ENCODE results near the gene SERHL2. TPM values are rescaled to one million over a fixed set of nuclear protein-coding genes. Genes with fewer than 3 reads are reported as not detected.

The SERHL2 gene
- total and polyA plus RNA-seq, 12 donors, result 1.1 to 11.6 (median 5.6) TPM

DNA sequence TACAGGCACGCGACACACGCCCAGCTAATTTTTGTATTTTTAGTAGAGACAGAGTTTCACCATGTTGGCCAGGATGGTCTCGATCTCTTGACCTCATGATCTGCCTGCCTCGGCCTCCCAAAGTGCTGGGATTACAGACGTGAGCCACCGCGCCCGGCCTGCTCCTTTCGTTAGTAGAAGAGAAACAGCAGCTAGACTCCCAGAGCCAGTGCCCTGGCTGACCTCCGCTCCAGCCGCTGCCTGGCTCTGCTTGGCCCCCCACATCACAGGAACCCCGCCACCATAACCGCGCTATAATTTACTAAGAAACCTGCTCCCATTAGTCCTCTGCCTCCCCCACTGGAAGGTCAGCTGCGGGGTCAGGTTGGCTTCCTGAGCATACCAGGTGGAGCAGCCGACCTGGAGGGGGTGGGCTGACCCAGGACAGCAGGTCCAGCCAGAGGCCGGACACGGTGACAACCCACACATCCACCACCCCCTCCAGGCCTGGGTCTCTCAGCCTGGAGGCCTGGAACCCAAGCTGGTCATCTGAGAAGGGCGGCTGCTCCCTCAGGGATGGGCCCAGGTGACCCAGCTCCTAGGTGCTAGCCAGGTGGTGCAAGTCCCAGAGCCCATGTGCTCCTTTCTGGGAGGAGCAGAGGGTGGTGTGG, 68.4 kb downstream of the SERHL2 start:
- WGBS, 4 donors, result 86 to 91% (median 89%) methylated on average over 12 to 20 of the region's 20 CpGs
- peak overlapping the region in 2 of 5 donors; percentile 66 to 82 for H3K27ac ChIP-seq

DNA sequence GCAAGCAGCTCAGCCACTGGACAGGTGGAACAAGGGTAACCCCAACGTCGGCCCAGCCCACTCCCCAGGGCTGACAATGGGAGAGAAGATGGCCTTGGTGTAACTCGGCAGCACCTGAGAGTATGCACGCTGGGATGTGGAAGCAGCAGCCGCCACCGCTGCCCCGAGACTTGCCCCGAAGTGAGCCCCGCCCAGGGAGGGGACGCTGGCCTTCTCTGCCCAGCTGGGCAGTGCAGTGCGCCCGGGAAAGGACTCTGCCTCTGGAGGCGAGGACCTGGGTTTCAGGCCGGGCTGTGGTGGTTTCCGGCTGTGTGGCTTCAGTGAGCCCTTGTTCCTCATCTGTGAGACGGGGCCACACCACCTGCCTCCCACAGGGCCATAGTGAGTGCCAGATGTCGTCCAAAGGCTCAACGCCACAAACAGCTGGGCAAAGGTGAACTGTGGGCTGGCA, 69.6 kb downstream of the SERHL2 start:
- peak overlapping the region in 1 of 5 donors; percentile 10 for H3K27ac ChIP-seq
- intact Hi-C loops (cut with DNase I), result no loop called here

More for the DNA sequence above, 68.4 kb downstream of the SERHL2 start:
- H3K4me3 ChIP-seq, result no peak overlapping the region
- H3K27me3 ChIP-seq, result no peaks in the 10 kb centered on the region
- peak in 1 of 7 donors; percentile 20 for DNase-seq
- intact Hi-C loops (cut with DNase I), result no loop called here
- no peaks in the 10 kb centered on the region for H3K9me3 ChIP-seq (replicated peaks in 1 of 3)
- TF ChIP-seq, protein P1, sequence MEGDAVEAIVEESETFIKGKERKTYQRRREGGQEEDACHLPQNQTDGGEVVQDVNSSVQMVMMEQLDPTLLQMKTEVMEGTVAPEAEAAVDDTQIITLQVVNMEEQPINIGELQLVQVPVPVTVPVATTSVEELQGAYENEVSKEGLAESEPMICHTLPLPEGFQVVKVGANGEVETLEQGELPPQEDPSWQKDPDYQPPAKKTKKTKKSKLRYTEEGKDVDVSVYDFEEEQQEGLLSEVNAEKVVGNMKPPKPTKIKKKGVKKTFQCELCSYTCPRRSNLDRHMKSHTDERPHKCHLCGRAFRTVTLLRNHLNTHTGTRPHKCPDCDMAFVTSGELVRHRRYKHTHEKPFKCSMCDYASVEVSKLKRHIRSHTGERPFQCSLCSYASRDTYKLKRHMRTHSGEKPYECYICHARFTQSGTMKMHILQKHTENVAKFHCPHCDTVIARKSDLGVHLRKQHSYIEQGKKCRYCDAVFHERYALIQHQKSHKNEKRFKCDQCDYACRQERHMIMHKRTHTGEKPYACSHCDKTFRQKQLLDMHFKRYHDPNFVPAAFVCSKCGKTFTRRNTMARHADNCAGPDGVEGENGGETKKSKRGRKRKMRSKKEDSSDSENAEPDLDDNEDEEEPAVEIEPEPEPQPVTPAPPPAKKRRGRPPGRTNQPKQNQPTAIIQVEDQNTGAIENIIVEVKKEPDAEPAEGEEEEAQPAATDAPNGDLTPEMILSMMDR (IDR thresholded peaks at IDR 0.05), result no peak
- TF ChIP-seq POLR2A (IDR thresholded peaks at IDR 0.05), result no peak
- peaks cover 6 to 14% of the 10 kb centered on the region in 2 donors for H3K4me1 ChIP-seq (replicated peaks in 1 of 2)
- H3K36me3 ChIP-seq (replicated peaks in 1 of 2), result peaks cover 0 to 60% of the 10 kb centered on the region in 2 donors

More for the DNA sequence above, 69.6 kb downstream of the SERHL2 start:
- TF ChIP-seq, protein P1 (IDR thresholded peaks at IDR 0.05), result no peak
- no peak for TF ChIP-seq POLR2A (IDR thresholded peaks at IDR 0.05)
- no peaks in the 10 kb centered on the region for H3K27me3 ChIP-seq
- no peak overlapping the region for H3K4me3 ChIP-seq
- DNase-seq, result peak in 2 of 7 donors; percentile 11 to 22
- peaks cover 6 to 14% of the 10 kb centered on the region in 2 donors for H3K4me1 ChIP-seq (replicated peaks in 1 of 2)
- 81 to 91% (median 82%) methylated on average over 9 to 18 of the region's 18 CpGs for WGBS, 4 donors
- no peaks in the 10 kb centered on the region for H3K9me3 ChIP-seq (replicated peaks in 1 of 3)
- peaks cover 0 to 72% of the 10 kb centered on the region in 2 donors for H3K36me3 ChIP-seq (replicated peaks in 1 of 2)

Small RNAs within 50 kb of the gene (small RNA-seq; reads per million reads assigned to genes)
- gene RN7SKP80, result 0 reads per million in 2 donors
- gene RNU6-513P, result 0 reads per million in 2 donors

Other genes with a start within 250 kb of the SERHL2 start
- 10 to 100 TPM in 2 of 9 donors, 1 to 10 TPM in 6, under 1 TPM in 1; 0.44 to 11.2 (median 8.5) TPM for gene NFAM1, start 121.6 kb upstream of the SERHL2 start, total RNA-seq
- 1 to 10 TPM in 2 of 3 donors, under 1 TPM in 1; 0.88 to 3.1 (median 1.1) TPM for gene NFAM1, start 121.6 kb upstream of the SERHL2 start, polyA plus RNA-seq
- 10 to 100 TPM; 24.0 to 53.9 (median 38.9) TPM for gene RRP7A, start 34.2 kb upstream of the SERHL2 start, total RNA-seq
- gene RRP7A, start 34.2 kb upstream of the SERHL2 start, polyA plus RNA-seq, result 10 to 100 TPM; 10.3 to 34.9 (median 28.7) TPM
- gene POLDIP3, start 60.9 kb downstream of the SERHL2 start, total RNA-seq, result 10 to 100 TPM; 32.1 to 80.2 (median 46.7) TPM
- 10 to 100 TPM; 18.7 to 66.1 (median 24.1) TPM for gene POLDIP3, start 60.9 kb downstream of the SERHL2 start, polyA plus RNA-seq
- gene ATP5MGL, start 86.6 kb downstream of the SERHL2 start, total RNA-seq, result under 1 TPM in 5 of 9 donors, not detected in 4; 0.31 to 0.86 (median 0.71) TPM
- gene ATP5MGL, start 86.6 kb downstream of the SERHL2 start, polyA plus RNA-seq, result not detected
- 100 to 1,000 TPM; 187 to 578 (median 271) TPM for gene CYB5R3, start 95.4 kb downstream of the SERHL2 start, total RNA-seq
- gene CYB5R3, start 95.4 kb downstream of the SERHL2 start, polyA plus RNA-seq, result 100 to 1,000 TPM; 101 to 313 (median 201) TPM
- 10 to 100 TPM in 7 of 9 donors, 1 to 10 TPM in 2; 1.9 to 29.8 (median 17.1) TPM for gene A4GALT, start 166.9 kb downstream of the SERHL2 start, total RNA-seq
- gene A4GALT, start 166.9 kb downstream of the SERHL2 start, polyA plus RNA-seq, result 10 to 100 TPM in 2 of 3 donors, 1 to 10 TPM in 1; 4.2 to 21.5 (median 17.8) TPM